Stomach (tissue), 4 donors: ENCODE data around the gene NOC4L.

Experiments used
- EP300 ChIP-seq: sonication (generic); formaldehyde crosslinking; IDR thresholded peaks from one replicate; pipeline ENCODE4 v1.6.1; 2017; ENCODE audit warnings: antibody characterized with exemption
- POLR2A ChIP-seq, 4 donors: fragments of 450-650 bp; IDR thresholded peaks; one replicate each; pipeline ENCODE4 v1.6.1; 2016; ENCODE audit warnings: antibody characterized with exemption in 4 of 4, control low read depth in 2 of 4, mild to moderate bottlenecking in 1 of 4, moderate library complexity in 1 of 4
- TF ChIP-seq, protein P1 (sequence below), 7 experiments: fragments of 450-650 bp in 4 of 7; fragments of 200-600 bp in 3 of 7; sonication (generic) in 3 of 7; IDR thresholded peaks; one replicate each; pipeline ENCODE4 v1.5.1; 2016 to 2019; ENCODE audit warnings: antibody characterized with exemption in 7 of 7, control low read depth in 2 of 7, mild to moderate bottlenecking in 1 of 7

DNA sequence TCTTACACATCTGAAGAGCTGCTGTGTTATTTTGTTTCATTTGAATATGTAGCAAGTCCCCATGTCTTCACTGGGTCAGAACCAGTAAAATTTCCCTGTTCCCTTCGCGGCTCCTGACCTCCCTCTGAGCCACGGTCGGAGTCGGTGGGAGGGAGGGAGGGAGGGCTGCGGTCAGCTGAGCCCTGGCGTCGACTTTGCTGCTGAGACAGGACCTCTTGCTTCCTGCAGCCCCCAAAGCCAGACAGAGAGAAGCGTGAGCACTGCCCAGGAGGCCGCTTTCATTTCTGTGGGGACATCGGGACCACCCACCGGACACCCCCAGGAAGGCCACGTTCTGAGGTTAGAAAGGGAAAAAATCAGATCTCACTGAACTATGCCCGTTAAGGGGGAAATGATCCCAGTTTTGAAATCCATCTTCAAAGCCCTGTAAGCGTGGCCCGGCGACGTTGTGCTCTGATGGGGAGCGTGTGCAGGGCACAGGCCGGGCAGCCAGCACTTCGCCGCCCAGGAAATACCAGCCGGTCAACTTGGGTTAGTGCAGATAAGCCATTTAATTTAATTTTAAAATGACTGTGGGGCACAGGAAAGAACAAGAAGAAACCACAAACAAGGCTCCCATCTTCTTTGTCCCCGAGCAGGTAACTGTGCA is 42.1 kb downstream of the NOC4L start:
- TF ChIP-seq, protein P1, sequence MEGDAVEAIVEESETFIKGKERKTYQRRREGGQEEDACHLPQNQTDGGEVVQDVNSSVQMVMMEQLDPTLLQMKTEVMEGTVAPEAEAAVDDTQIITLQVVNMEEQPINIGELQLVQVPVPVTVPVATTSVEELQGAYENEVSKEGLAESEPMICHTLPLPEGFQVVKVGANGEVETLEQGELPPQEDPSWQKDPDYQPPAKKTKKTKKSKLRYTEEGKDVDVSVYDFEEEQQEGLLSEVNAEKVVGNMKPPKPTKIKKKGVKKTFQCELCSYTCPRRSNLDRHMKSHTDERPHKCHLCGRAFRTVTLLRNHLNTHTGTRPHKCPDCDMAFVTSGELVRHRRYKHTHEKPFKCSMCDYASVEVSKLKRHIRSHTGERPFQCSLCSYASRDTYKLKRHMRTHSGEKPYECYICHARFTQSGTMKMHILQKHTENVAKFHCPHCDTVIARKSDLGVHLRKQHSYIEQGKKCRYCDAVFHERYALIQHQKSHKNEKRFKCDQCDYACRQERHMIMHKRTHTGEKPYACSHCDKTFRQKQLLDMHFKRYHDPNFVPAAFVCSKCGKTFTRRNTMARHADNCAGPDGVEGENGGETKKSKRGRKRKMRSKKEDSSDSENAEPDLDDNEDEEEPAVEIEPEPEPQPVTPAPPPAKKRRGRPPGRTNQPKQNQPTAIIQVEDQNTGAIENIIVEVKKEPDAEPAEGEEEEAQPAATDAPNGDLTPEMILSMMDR (IDR thresholded peaks at IDR 0.05) = no peak
- TF ChIP-seq POLR2A (IDR thresholded peaks at IDR 0.05) = no peak
- no peak for TF ChIP-seq EP300
